ENCODE results near the gene DPH3. TPM values are rescaled to one million over a fixed set of nuclear protein-coding genes. Genes with fewer than 3 reads are reported as not detected.

DPH3 gene
- polyA plus RNA-seq, 1 of the 3 experiments (the other 2 are of a cell fraction), result 8.5 TPM

DNA sequence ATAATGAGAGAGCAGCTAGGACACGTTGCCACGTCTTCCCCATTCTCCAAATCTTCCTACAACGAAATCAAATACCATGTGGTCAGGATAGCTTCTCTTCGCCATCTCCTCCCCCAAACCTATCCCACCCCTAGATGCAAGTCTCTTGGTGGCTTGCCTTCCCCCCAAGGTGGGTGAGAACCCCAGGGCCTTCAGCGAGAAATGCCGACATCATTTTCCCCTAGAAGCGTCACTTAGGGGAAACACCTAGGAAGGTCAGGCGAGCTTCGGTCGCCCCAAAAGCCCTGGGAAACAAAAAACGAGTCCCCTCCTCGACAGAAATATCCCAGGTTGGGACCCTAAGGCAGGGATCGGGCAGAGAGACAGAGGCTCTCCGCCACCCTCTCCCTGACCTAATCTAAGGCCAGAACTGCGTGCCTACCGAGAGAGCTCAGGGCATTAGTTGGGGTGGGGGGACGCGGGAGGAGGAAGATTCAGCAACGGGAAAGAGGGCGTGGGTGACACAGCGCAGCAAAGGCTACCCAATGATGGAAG is 502 bp downstream of the DPH3 start:
- H3K4me2 ChIP-seq, result peak overlapping the region; percentile 92
- no peak for TF ChIP-seq FOXJ3 (CRISPR knock-in tag; IDR thresholded peaks at IDR 0.05)
- no peak for TF ChIP-seq NRF1 (IDR thresholded peaks at IDR 0.05; ENCODE audit: low read depth, low read length)
- no peak for TF ChIP-seq TEAD4 (IDR thresholded peaks at IDR 0.05; ENCODE audit: borderline replicate concordance, insufficient read depth)
- H3K9me3 ChIP-seq, result no peaks in the 10 kb centered on the region
- peaks cover 78% of the 10 kb centered on the region for H3K79me2 ChIP-seq (ENCODE audit: insufficient read depth)
- H3K4me3 ChIP-seq (ENCODE audit: low read depth in 2 of 2, low read length in 1 of 2), result peak overlapping the region; percentile 83 to 86
- peaks cover 31 to 36% of the 10 kb centered on the region in 2 experiments for H3K36me3 ChIP-seq (replicated peaks in 1 of 2; ENCODE audit: control insufficient read depth in 1 of 2, insufficient read depth in 2 of 2, low read length in 1 of 2)
- H2AFZ ChIP-seq (ENCODE audit: low read depth), result peak overlapping the region; percentile 54
- H3K4me1 ChIP-seq (ENCODE audit: control insufficient read depth in 1 of 2, insufficient read depth in 2 of 2, low read depth in 1 of 2, low read length in 1 of 2), result peaks cover 5 to 17% of the 10 kb centered on the region in 2 experiments
- H3K9me2 ChIP-seq, result no peaks in the 10 kb centered on the region
- H3F3A ChIP-seq (replicated peaks; ENCODE audit: insufficient read depth), result peaks cover 5% of the 10 kb centered on the region
- H3K27ac ChIP-seq (ENCODE audit: low read depth in 2 of 2, low read length in 1 of 2), result peak overlapping the region; percentile 72 to 83
- no peaks in the 10 kb centered on the region for H3K27me3 ChIP-seq (ENCODE audit: insufficient read depth)
- H4K20me1 ChIP-seq (ENCODE audit: insufficient read depth), result no peaks in the 10 kb centered on the region
- peak overlapping the region; percentile 93 for H3K9ac ChIP-seq
- ChIA-PET CTCF (interaction anchor here (0.8 to 2.9 kb wide), 9 partner anchors 10 to 1062 kb away, joined by 3 to 18 read pairs (median 4); no protein-coding TSS in a partner anchor), POLR2A (interaction anchor here (1.0 to 1.9 kb wide), 4 partner anchors 21 to 257 kb away, joined by 3 to 11 read pairs (median 5); partner anchors contain the start of gene RFTN1)
- WGBS (ENCODE audit: low lambda C conversion rate), result 1% methylated on average over 20 of the region's 21 CpGs
- DNase-seq, result no peak

GRCh38 chr3:16262174-16262573 is 2.6 kb downstream of the DPH3 start:
- CTCF ChIA-PET, result no interaction called here
- Histone ChIP-seq H3K9me2 (no peaks in the 10 kb centered on the region), H3K79me2 (ENCODE audit: insufficient read depth) (peaks cover 65% of the 10 kb centered on the region)

DNA sequence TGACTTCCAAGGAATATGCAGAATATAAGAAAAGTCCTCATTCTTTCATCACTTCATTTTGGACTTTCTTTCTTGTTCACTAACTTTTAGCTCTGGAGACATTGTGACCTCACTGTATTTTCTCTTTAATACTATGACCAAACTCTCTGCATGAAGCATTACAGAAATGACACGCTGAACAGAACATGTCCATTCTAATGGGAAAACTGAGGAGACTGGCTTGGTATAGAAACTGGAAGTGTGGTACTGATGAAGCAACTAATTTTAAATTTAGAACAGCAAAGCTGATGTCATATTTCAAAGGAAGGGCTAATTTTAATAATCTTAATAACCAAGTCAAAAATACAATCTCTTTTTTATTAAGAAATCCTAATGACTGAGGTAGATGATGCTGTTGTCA is 4.7 kb downstream of the DPH3 start:
- no peak for DNase-seq
- H3K27ac ChIP-seq (ENCODE audit: low read depth in 2 of 2, low read length in 1 of 2), result no peak overlapping the region
- H3K9ac ChIP-seq, result no peak overlapping the region
- H3K27me3 ChIP-seq (ENCODE audit: insufficient read depth), result no peaks in the 10 kb centered on the region
- H2AFZ ChIP-seq (ENCODE audit: low read depth), result no peak overlapping the region
- peaks cover 5% of the 10 kb centered on the region for H3F3A ChIP-seq (replicated peaks; ENCODE audit: insufficient read depth)
- peaks cover 0 to 3% of the 10 kb centered on the region in 2 experiments; a peak in 3 of 4 replicates for H3K4me1 ChIP-seq (ENCODE audit: control insufficient read depth in 1 of 2, insufficient read depth in 2 of 2, low read depth in 1 of 2, low read length in 1 of 2)
- H3K79me2 ChIP-seq (ENCODE audit: insufficient read depth), result peaks cover 45% of the 10 kb centered on the region
- H4K20me1 ChIP-seq (ENCODE audit: insufficient read depth), result no peaks in the 10 kb centered on the region
- H3K4me2 ChIP-seq, result no peak overlapping the region
- 97% methylated on average over 1 of the region's 1 CpG for WGBS (ENCODE audit: low lambda C conversion rate)
- ChIA-PET POLR2A (no interaction called here), CTCF (interaction anchor here (1.2 to 2.4 kb wide), 3 partner anchors 9 to 30 kb away, joined by 3 to 8 read pairs (median 4); no protein-coding TSS in a partner anchor)
- H3K36me3 ChIP-seq (replicated peaks in 1 of 2; ENCODE audit: control insufficient read depth in 1 of 2, insufficient read depth in 2 of 2, low read length in 1 of 2), result peaks cover 44% of the 10 kb centered on the region in 2 experiments
- H3K9me2 ChIP-seq, result no peaks in the 10 kb centered on the region
- H3K9me3 ChIP-seq, result no peaks in the 10 kb centered on the region
- H3K4me3 ChIP-seq (ENCODE audit: low read depth in 2 of 2, low read length in 1 of 2), result no peak overlapping the region
- TF ChIP-seq TEAD4 (IDR thresholded peaks at IDR 0.05; ENCODE audit: borderline replicate concordance, insufficient read depth) (no peak), POLR2AphosphoS5 (IDR thresholded peaks at IDR 0.05; ENCODE audit: low read depth, low read length) (no peak), MXI1 (IDR thresholded peaks at IDR 0.05; ENCODE audit: low read depth, low read length) (no peak), TCF12 (IDR thresholded peaks at IDR 0.05) (no peak), FOXJ3 (CRISPR knock-in tag; IDR thresholded peaks at IDR 0.05) (no peak), YY1 (IDR thresholded peaks at IDR 0.05; ENCODE audit: low read depth) (no peak), RFX5 (IDR thresholded peaks at IDR 0.05; ENCODE audit: low read length) (no peak), JUND (IDR thresholded peaks at IDR 0.05) (no peak), IRF3 (IDR thresholded peaks at IDR 0.05; ENCODE audit: low read depth, low read length) (no peak), RAD21 (IDR thresholded peaks at IDR 0.05; ENCODE audit: low read length) (no peak)
- TF ChIP-seq, protein P1, sequence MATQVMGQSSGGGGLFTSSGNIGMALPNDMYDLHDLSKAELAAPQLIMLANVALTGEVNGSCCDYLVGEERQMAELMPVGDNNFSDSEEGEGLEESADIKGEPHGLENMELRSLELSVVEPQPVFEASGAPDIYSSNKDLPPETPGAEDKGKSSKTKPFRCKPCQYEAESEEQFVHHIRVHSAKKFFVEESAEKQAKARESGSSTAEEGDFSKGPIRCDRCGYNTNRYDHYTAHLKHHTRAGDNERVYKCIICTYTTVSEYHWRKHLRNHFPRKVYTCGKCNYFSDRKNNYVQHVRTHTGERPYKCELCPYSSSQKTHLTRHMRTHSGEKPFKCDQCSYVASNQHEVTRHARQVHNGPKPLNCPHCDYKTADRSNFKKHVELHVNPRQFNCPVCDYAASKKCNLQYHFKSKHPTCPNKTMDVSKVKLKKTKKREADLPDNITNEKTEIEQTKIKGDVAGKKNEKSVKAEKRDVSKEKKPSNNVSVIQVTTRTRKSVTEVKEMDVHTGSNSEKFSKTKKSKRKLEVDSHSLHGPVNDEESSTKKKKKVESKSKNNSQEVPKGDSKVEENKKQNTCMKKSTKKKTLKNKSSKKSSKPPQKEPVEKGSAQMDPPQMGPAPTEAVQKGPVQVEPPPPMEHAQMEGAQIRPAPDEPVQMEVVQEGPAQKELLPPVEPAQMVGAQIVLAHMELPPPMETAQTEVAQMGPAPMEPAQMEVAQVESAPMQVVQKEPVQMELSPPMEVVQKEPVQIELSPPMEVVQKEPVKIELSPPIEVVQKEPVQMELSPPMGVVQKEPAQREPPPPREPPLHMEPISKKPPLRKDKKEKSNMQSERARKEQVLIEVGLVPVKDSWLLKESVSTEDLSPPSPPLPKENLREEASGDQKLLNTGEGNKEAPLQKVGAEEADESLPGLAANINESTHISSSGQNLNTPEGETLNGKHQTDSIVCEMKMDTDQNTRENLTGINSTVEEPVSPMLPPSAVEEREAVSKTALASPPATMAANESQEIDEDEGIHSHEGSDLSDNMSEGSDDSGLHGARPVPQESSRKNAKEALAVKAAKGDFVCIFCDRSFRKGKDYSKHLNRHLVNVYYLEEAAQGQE (IDR thresholded peaks at IDR 0.05; ENCODE audit: low read depth, low read length), result no peak

More at GRCh38 chr3:16262174-16262573, 2.6 kb downstream of the DPH3 start:
- peaks cover 41 to 44% of the 10 kb centered on the region in 2 experiments for H3K36me3 ChIP-seq (replicated peaks in 1 of 2; ENCODE audit: control insufficient read depth in 1 of 2, insufficient read depth in 2 of 2, low read length in 1 of 2)
- no peak overlapping the region for H3K9ac ChIP-seq
- no peak overlapping the region for H2AFZ ChIP-seq (ENCODE audit: low read depth)
- H3K4me3 ChIP-seq (ENCODE audit: low read depth in 2 of 2, low read length in 1 of 2), result no peak overlapping the region
- H3K27ac ChIP-seq (ENCODE audit: low read depth in 2 of 2, low read length in 1 of 2), result no peak overlapping the region
- POLR2A ChIA-PET, result no interaction called here
- H3F3A ChIP-seq (replicated peaks; ENCODE audit: insufficient read depth), result peaks cover 5% of the 10 kb centered on the region
- H4K20me1 ChIP-seq (ENCODE audit: insufficient read depth), result no peaks in the 10 kb centered on the region
- H3K4me1 ChIP-seq (ENCODE audit: control insufficient read depth in 1 of 2, insufficient read depth in 2 of 2, low read depth in 1 of 2, low read length in 1 of 2), result peaks cover 5 to 13% of the 10 kb centered on the region in 2 experiments
- DNase-seq, result no peak
- H3K4me2 ChIP-seq, result no peak overlapping the region
- 81% methylated on average over 4 of the region's 4 CpGs for WGBS (ENCODE audit: low lambda C conversion rate)
- TF ChIP-seq, protein P2, sequence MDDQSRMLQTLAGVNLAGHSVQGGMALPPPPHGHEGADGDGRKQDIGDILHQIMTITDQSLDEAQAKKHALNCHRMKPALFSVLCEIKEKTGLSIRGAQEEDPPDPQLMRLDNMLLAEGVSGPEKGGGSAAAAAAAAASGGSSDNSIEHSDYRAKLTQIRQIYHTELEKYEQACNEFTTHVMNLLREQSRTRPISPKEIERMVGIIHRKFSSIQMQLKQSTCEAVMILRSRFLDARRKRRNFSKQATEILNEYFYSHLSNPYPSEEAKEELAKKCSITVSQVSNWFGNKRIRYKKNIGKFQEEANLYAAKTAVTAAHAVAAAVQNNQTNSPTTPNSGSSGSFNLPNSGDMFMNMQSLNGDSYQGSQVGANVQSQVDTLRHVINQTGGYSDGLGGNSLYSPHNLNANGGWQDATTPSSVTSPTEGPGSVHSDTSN (IDR thresholded peaks at IDR 0.05), result no peak
- TF ChIP-seq FOXM1 (IDR thresholded peaks at IDR 0.05; ENCODE audit: low read depth) (no peak), JUND (IDR thresholded peaks at IDR 0.05) (no peak), FOSL2 (IDR thresholded peaks at IDR 0.05; ENCODE audit: borderline replicate concordance, low read depth) (no peak)
- no peaks in the 10 kb centered on the region for H3K9me3 ChIP-seq
- H3K27me3 ChIP-seq (ENCODE audit: insufficient read depth), result no peaks in the 10 kb centered on the region

Data from SK-N-SH (cell line).